Prostate gland (tissue), 2 donors: ENCODE results near the gene KCNQ4. TPM values are rescaled to one million over a fixed set of nuclear protein-coding genes. Genes with fewer than 3 reads are reported as not detected.

Source experiments
- DNase-seq: peaks from one replicate; pipeline ENCODE4 v3.0.0-alpha.2; 2019; ENCODE audit warnings: low spot score
- H3K27ac ChIP-seq, 2 donors: fragments of 200-600 bp; sonication (generic); 2 replicates each; pipeline ENCODE4 v1.5.1; 2017 to 2019
- H3K27me3 ChIP-seq: fragments of 200-600 bp; sonication (generic); replicated peaks from 2 replicates; pipeline ENCODE4 v1.5.1; 2019; ENCODE audit not compliant: insufficient read depth
- H3K36me3 ChIP-seq, 2 donors: fragments of 200-600 bp; sonication (generic); 1 replicate in 1 of 2; 2 replicates in 1 of 2; pipeline versions ENCODE4 v1.5.1 to v1.8.1; 2017 to 2019
- H3K4me1 ChIP-seq: fragments of 200-600 bp; sonication (generic); replicated peaks from 2 replicates; pipeline ENCODE4 v1.5.1; 2019
- H3K4me3 ChIP-seq, 2 donors: fragments of 200-600 bp; sonication (generic); 2 replicates each; pipeline ENCODE4 v1.5.1; 2017 to 2019
- H3K9me3 ChIP-seq: fragments of 200-600 bp; sonication (generic); 2 replicates; pipeline ENCODE4 v1.5.1; 2017
- CTCF ChIP-seq, 4 experiments: fragments of 200-600 bp in 2 of 4; fragments of 450-650 bp in 2 of 4; sonication (generic) in 2 of 4; IDR thresholded peaks; 1 replicate in 3 of 4; 2 replicates in 1 of 4; pipeline ENCODE4 v1.5.1; 2016 to 2019; ENCODE audit warnings: antibody characterized with exemption in 4 of 4, mild to moderate bottlenecking in 2 of 4, moderate library complexity in 2 of 4
- POLR2A ChIP-seq: fragments of 450-650 bp; IDR thresholded peaks from one replicate; pipeline ENCODE4 v1.6.1; 2016; ENCODE audit warnings: antibody characterized with exemption, mild to moderate bottlenecking
- POLR2AphosphoS5 ChIP-seq: sonication (generic); formaldehyde crosslinking; IDR thresholded peaks from one replicate; pipeline ENCODE4 v1.6.1; 2017; ENCODE audit warnings: antibody characterized with exemption
- WGBS: methylation state at CpG from one replicate; pipeline ENCODE4 v1.1.5; 2018; 5-methylcytosine and 5-hydroxymethylcytosine counted together
- intact Hi-C: fragments of 100-400 bp; cut with DNase I; formaldehyde crosslinking; loops from one replicate; pipeline ENCODE4 v1.14.2; 2022
- total RNA-seq, 2 donors: library from RNA; depleted of rRNA; stranded (reverse); fragments of >200 nt; gene quantifications; one replicate each; pipeline ENCODE4 v1.1.0, GENCODE V29; 2016

The KCNQ4 gene
- total RNA-seq, 2 donors from 2014 or later, result 1.8 to 3.1 TPM

DNA sequence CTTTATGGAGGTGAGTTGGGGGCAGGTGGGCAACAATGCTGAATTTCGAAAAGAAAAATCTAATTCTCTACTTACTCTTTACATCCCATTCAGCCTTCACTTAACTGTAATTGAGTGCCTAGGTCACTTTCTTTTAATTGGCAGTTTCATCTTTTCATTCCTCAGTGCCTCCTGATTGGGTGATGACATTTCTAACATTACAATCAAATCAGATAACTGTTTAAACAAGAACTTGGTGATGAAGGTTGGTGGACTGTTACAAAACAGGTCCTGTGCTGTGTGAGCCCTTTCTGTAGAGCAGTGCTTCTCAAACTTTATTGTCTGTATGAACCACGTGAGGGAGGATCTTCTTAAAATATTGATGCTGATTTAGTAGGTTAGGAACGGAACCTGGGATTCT is 40.1 kb upstream of the KCNQ4 start:
- no peak overlapping the region for H3K27ac ChIP-seq
- DNase-seq, result no peak
- no peaks in the 10 kb centered on the region for H3K9me3 ChIP-seq
- WGBS, result 75% methylated on average over 3 of the region's 3 CpGs
- intact Hi-C loops, result no loop called here
- TF ChIP-seq CTCF (IDR thresholded peaks at IDR 0.05) (no peak), POLR2A (no peak)
- no peaks in the 10 kb centered on the region for H3K27me3 ChIP-seq
- H3K4me3 ChIP-seq, result no peak overlapping the region
- H3K36me3 ChIP-seq, result no peaks in the 10 kb centered on the region
- H3K4me1 ChIP-seq, result no peaks in the 10 kb centered on the region

DNA sequence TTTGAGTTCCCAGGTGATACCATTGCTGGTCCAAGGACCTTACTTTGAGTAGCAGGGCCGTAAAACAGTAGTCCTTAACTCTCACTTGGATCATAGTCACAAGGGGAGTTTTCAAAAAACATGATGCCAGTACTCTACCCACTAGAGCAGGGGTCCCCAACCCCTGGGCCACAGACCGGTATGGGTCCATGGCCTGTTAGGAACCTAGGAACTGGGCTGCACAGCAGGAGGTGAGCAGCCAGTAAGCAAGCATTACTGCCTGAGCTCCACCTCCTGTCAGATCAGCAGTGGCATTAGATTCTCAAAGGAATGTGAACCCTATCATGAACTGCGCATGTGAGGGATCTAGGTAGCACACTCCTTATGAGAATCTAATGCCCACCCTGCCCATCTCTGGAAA is 39.7 kb upstream of the KCNQ4 start:
- Histone ChIP-seq H3K27ac (no peak overlapping the region), H3K9me3 (no peaks in the 10 kb centered on the region), H3K4me3 (no peak overlapping the region), H3K4me1 (no peaks in the 10 kb centered on the region), H3K27me3 (no peaks in the 10 kb centered on the region), H3K36me3 (no peaks in the 10 kb centered on the region)
- intact Hi-C loops, result no loop called here
- 95% methylated on average over 3 of the region's 3 CpGs for WGBS
- TF ChIP-seq POLR2AphosphoS5, result no peak
- no peak for TF ChIP-seq POLR2A
- TF ChIP-seq CTCF (IDR thresholded peaks at IDR 0.05), result no peak
- no peak for DNase-seq

- WGBS, result 15% methylated on average over 1 of the region's 1 CpG
- Histone ChIP-seq H3K27me3 (no peaks in the 10 kb centered on the region), H3K27ac (no peak overlapping the region), H3K9me3 (no peaks in the 10 kb centered on the region), H3K36me3 (no peaks in the 10 kb centered on the region), H3K4me1 (no peaks in the 10 kb centered on the region), H3K4me3 (no peak overlapping the region)
- DNase-seq, result no peak
- TF ChIP-seq POLR2A (no peak), CTCF (IDR thresholded peaks at IDR 0.05) (no peak), POLR2AphosphoS5 (no peak)
- intact Hi-C loops, result no loop called here
These were observed 38.4 kb upstream of the KCNQ4 start for GRCh38 chr1:40745176-40745575.

DNA sequence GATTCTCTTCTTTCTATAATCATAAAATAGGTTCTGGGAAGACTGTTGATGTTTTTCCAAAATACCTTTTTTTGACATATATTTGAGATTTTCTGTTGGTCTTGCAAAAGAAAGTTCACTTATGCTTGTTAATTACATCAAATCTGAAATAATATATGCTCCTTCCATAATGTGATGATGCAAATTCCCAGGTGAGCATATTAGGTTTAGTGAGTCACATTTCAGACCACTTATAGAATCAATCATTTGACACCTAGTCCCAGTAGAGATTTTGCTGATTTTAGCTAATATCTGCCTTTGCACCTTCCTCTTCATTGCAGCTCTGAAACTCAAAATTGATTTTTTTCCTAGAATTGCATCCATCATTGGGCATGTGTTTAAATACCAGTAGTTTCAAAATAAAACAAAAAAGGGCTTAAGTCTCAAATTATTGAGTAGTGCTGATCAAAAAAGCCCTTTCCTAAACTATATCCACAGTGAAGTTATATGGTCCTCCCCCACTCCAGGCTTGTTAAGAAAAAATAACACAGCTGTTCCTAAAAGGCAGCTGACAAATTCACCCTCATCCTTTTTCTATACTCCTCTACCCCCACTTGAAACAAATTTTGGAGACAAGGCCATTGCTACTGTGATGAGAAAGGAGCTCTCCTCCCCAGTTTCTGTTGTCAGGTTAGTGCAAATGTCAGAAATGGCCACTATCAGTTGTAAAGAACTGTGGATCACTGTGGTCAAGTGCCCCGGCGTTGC is 37.1 kb upstream of the KCNQ4 start:
- Histone ChIP-seq H3K27ac (no peak overlapping the region), H3K4me3 (no peak overlapping the region), H3K27me3 (no peaks in the 10 kb centered on the region), H3K36me3 (no peaks in the 10 kb centered on the region), H3K4me1 (no peaks in the 10 kb centered on the region), H3K9me3 (no peaks in the 10 kb centered on the region)
- 87% methylated on average over 2 of the region's 2 CpGs for WGBS
- no peak for DNase-seq
- no peak for TF ChIP-seq POLR2AphosphoS5
- no peak for TF ChIP-seq POLR2A
- no peak for TF ChIP-seq CTCF (IDR thresholded peaks at IDR 0.05)
- intact Hi-C loops, result no loop called here
